Measurements from ENCODE around the gene TMEM81. TPM values are rescaled to one million over a fixed set of nuclear protein-coding genes. Genes with fewer than 3 reads are reported as not detected.

TMEM81 gene
- total RNA-seq, 4 donors from 2014 or later: 2.9 to 3.7 TPM; not detected in 2

- no peaks in the 10 kb centered on the region for H3K9me3 ChIP-seq
- in situ Hi-C loops (cut with MboI; ENCODE audit: low pct_ligation_motif_present in 1 of 4, low pct_unique_long_range_greater_than_20kb in 1 of 4, low sequenced_read_pairs in 3 of 4): no loop called here
- intact Hi-C loops (cut with DNase I; ENCODE audit: low total_unique reads): no loop called here
- no peak overlapping the region for H3K4me3 ChIP-seq
- H3K27me3 ChIP-seq: peaks cover 52% of the 10 kb centered on the region
- no peaks in the 10 kb centered on the region for H3K36me3 ChIP-seq
- TF ChIP-seq POLR2AphosphoS5 (IDR thresholded peaks at IDR 0.05) (no peak), EP300 (IDR thresholded peaks at IDR 0.05; ENCODE audit: low read depth) (no peak), POLR2A (IDR thresholded peaks at IDR 0.05) (no peak), CTCF (IDR thresholded peaks at IDR 0.05) (no peak)
- no peak overlapping the region for H3K27ac ChIP-seq
- 24% methylated on average over 4 of the region's 4 CpGs; no CpG with 5 or more reads in 1 of the 2 donors for WGBS, 2 donors (ENCODE audit: low coverage in 1 of 2)
- peaks cover 0 to 7% (median 0%) of the 10 kb centered on the region in 4 donors for H3K4me1 ChIP-seq
- no peak for DNase-seq
Observed at GRCh38 chr1:205041001-205041715, 43.1 kb downstream of the TMEM81 start.

GRCh38 chr1:205038132-205038786, 46.0 kb downstream of the TMEM81 start:
- in situ Hi-C loops (cut with MboI; ENCODE audit: low pct_ligation_motif_present in 1 of 4, low pct_unique_long_range_greater_than_20kb in 1 of 4, low sequenced_read_pairs in 3 of 4): no loop called here
- Histone ChIP-seq H3K4me1 (peaks cover 0 to 7% (median 0%) of the 10 kb centered on the region in 4 donors), H3K27me3 (peaks cover 25% of the 10 kb centered on the region), H3K36me3 (no peaks in the 10 kb centered on the region), H3K27ac (no peak overlapping the region), H3K9me3 (no peaks in the 10 kb centered on the region), H3K4me3 (no peak overlapping the region)
- 85% methylated on average over 6 of the region's 6 CpGs; no CpG with 5 or more reads in 1 of the 2 donors for WGBS, 2 donors (ENCODE audit: low coverage in 1 of 2)
- TF ChIP-seq EP300 (IDR thresholded peaks at IDR 0.05; ENCODE audit: low read depth) (no peak), POLR2AphosphoS5 (IDR thresholded peaks at IDR 0.05) (no peak), CTCF (IDR thresholded peaks at IDR 0.05) (no peak), POLR2A (IDR thresholded peaks at IDR 0.05) (no peak)
- intact Hi-C loops (cut with DNase I; ENCODE audit: low total_unique reads): no loop called here
- no peak for DNase-seq

- H3K4me1 ChIP-seq: peaks cover 0 to under 1% (median 0%) of the 10 kb centered on the region in 4 donors
- no peak overlapping the region for H3K27ac ChIP-seq
- peaks cover 18% of the 10 kb centered on the region for H3K27me3 ChIP-seq
- no peaks in the 10 kb centered on the region for H3K9me3 ChIP-seq
- H3K4me3 ChIP-seq: no peak overlapping the region
- intact Hi-C loops (cut with DNase I; ENCODE audit: low total_unique reads): no loop called here
- in situ Hi-C loops (cut with MboI; ENCODE audit: low pct_ligation_motif_present in 1 of 4, low pct_unique_long_range_greater_than_20kb in 1 of 4, low sequenced_read_pairs in 3 of 4): no loop called here
- no peak for TF ChIP-seq CTCF (IDR thresholded peaks at IDR 0.05)
- 76% methylated on average over 9 of the region's 9 CpGs; no CpG with 5 or more reads in 1 of the 2 donors for WGBS, 2 donors (ENCODE audit: low coverage in 1 of 2)
- no peak for DNase-seq
- H3K36me3 ChIP-seq: no peaks in the 10 kb centered on the region
Observed at GRCh38 chr1:205037539-205037938, 46.7 kb downstream of the TMEM81 start.

Other genes starting within 250 kb of the TMEM81 start
- 10 to 100 TPM; 11.3 to 48.8 (median 13.4) TPM for gene NFASC, start 213.6 kb downstream of the TMEM81 start, total RNA-seq
- gene CNTN2, start 41.2 kb downstream of the TMEM81 start, total RNA-seq: 1 to 10 TPM; 1.4 to 6.7 (median 1.8) TPM
- gene RBBP5, start 37.5 kb upstream of the TMEM81 start, total RNA-seq: 10 to 100 TPM in 2 of 4 donors, 1 to 10 TPM in 2; 4.0 to 15.6 (median 10.2) TPM
- 1 to 10 TPM; 2.2 to 9.8 (median 6.5) TPM for gene DSTYK, start 127.2 kb upstream of the TMEM81 start, total RNA-seq
- gene TMCC2, start 143.5 kb upstream of the TMEM81 start, total RNA-seq: 1 to 10 TPM in 2 of 4 donors, under 1 TPM in 1, not detected in 1; 0.80 to 1.2 (median 1.1) TPM
- gene NUAK2, start 237.3 kb upstream of the TMEM81 start, total RNA-seq: 10 to 100 TPM; 12.5 to 46.8 (median 24.4) TPM